Transverse colon (tissue), 3 donors: ENCODE measurements around the gene ROR1.

Experiments used
- EP300 ChIP-seq: sonication (generic); formaldehyde crosslinking; IDR thresholded peaks from one replicate; pipeline ENCODE4 v1.6.1; 2017; ENCODE audit warnings: antibody characterized with exemption, low read depth
- POLR2A ChIP-seq: fragments of 450-650 bp; IDR thresholded peaks from one replicate; pipeline ENCODE4 v1.6.1; 2016; ENCODE audit warnings: antibody characterized with exemption, mild to moderate bottlenecking, moderate library complexity
- TF ChIP-seq, protein P1 (sequence below), 5 experiments: fragments of 200-600 bp in 3 of 5; fragments of 450-650 bp in 2 of 5; sonication (generic) in 3 of 5; IDR thresholded peaks; 1 replicate in 2 of 5; 2 replicates in 3 of 5; pipeline ENCODE4 v1.5.1; 2016 to 2017; ENCODE audit warnings: antibody characterized with exemption in 5 of 5, inconsistent platforms in 3 of 5, mild to moderate bottlenecking in 2 of 5, moderate library complexity in 1 of 5

DNA sequence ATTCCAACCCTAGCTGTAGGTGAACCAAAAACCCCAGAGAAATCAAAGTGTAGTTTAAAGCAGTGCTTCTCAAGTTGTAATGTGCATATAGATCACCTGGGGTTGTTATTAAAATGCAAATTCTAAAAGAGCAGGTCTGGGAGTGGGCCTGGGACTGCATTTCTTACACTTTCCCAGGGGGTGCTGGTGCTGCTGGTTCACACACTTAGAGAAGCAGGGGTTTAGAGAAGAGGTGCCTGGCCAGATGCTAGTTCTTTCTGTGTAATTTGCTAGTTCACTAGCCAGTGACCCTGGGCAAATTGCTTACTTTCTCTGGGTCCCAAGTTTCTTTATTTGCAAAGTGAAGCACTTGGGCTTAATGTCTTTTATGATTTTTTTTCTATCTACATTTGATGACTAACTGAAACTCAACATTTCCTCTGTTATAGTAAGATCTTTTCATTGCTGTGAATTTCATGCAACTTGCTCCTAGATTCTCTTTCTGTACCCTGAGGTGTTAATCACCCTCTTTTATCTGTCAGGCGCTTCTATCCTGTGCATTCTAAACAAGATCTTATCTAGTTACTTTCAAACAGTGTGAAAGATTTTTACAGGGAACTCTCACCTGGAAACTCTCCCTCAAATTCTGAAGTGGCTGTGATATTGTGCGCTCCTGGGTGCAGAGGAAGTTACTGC lies 287.8 kb downstream of the ROR1 start:
- TF ChIP-seq, protein P1, sequence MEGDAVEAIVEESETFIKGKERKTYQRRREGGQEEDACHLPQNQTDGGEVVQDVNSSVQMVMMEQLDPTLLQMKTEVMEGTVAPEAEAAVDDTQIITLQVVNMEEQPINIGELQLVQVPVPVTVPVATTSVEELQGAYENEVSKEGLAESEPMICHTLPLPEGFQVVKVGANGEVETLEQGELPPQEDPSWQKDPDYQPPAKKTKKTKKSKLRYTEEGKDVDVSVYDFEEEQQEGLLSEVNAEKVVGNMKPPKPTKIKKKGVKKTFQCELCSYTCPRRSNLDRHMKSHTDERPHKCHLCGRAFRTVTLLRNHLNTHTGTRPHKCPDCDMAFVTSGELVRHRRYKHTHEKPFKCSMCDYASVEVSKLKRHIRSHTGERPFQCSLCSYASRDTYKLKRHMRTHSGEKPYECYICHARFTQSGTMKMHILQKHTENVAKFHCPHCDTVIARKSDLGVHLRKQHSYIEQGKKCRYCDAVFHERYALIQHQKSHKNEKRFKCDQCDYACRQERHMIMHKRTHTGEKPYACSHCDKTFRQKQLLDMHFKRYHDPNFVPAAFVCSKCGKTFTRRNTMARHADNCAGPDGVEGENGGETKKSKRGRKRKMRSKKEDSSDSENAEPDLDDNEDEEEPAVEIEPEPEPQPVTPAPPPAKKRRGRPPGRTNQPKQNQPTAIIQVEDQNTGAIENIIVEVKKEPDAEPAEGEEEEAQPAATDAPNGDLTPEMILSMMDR (IDR thresholded peaks at IDR 0.05) = no peak
- TF ChIP-seq POLR2A (no peak), EP300 (no peak)
